ENCODE measurements around the gene TRIM8.

TRIM8 gene

GRCh38 chr10:102644066-102644645 is at the start of gene TRIM8:
TRIM8 (plus strand) TSS chr10:102644479; CDS start chr10:102644618, 139 bp downstream.
- DNase-seq (ENCODE audit: low read depth): peak; percentile 61

DNA sequence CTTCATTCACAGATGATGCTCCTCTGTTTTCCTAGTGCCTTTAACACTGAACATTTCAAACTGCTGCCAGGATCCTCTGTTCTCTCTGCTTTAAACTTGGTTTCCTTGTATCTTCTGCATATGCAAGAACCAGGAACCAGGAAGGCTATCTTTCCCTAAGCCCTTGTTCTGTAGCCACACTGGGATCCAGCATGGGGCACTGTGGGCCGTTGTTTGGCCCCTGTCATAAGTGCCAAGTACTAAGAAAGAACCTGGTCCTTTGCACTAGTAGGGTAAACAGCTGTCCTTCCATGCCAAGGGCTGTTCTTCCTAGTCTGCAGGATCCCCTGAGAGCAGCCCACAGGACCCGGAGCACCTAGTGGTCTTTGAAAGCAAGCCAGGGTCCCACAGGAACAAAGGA is 49.0 kb upstream of the TRIM8 start:
- no peak for DNase-seq (ENCODE audit: low read depth)

DNA sequence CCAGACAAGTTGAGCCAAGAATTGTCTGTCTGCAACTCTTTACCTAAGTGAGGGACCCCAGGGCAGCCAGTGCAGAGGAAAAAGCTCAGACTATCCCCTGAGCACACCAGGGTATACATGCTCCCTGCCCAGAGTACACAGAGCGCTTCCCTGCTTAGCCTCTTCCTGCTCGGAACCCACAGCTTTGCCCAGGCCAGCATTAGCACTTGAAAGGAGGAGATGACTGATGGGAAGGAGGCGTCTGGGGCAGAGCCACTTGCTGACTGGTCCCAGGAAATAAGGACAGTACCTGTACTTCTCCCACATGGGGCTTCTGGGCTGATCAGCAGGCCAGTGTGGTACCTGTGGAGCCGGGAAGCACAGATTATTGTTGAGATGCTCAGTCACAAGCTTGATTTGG is 48.4 kb upstream of the TRIM8 start:
- DNase-seq (ENCODE audit: low read depth): no peak

DNA sequence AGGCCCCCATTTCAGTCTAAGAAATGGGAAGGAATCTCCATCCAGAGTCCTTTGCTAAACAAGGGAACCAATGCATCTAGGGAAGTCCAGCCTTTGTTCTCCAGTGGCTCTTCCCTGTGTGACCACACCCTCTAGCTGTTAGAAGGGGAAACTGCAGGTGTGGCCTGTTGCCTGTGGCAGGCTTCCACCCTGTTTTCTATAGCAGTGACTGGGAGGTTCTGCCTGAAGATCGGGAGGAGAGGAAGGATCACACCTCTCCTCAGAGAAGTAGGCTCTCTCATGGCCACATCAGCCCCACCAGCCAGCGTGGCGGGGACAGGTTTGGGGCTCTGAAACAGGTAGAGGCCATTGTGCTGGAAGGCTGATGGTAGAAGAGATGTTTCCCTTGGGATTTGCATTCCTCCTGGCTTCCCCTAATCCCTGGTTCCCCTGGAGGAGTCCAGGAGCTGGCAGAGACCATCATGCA is 47.7 kb upstream of the TRIM8 start:
- peak; percentile 69 for DNase-seq (ENCODE audit: low read depth)

- DNase-seq (ENCODE audit: low read depth): no peak
Observed at GRCh38 chr10:102597131-102597991, 46.9 kb upstream of the TRIM8 start.

- no peak for DNase-seq (ENCODE audit: low read depth)
Observed at GRCh38 chr10:102598243-102598642, 46.0 kb upstream of the TRIM8 start.

DNA sequence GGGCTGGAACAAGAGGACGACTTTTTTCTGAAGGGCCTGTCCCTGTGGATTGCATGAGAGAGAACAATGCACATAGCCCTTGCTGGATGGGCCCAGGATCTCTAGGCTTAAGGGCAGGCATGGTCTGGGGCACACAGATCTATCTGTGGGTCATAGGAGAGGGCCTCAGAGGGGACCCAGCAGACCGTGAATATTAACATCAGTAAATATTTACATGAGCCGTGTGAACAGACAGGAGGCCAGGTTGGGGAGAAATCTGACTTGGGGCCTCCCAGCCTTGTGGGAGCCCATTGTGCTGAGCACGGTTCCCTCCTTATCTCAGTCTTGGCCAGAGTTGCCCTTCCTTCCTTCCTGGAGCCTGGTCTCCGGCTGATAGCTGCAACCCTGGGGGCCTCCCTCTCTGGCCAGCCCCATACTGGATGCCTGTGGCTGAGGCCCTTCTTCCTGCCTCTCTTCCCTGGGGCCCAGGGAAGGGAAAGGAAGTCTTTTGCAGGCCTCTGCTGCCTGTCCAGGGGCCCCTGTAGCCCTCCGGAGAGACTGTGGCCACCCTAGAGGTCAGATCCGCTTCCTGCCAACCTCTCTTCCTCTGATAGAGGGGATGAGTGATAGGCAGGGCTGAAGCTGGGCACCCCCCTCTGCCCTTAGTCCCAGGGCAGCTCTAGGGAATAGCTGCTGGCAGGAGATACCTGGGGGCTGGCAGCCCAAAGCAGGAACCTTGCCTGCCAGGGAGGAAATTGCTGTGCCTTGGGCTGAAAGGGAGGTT is 44.5 kb upstream of the TRIM8 start:
- no peak for DNase-seq (ENCODE audit: low read depth)

- no peak for DNase-seq (ENCODE audit: low read depth)
Observed at GRCh38 chr10:102600816-102601215, 43.5 kb upstream of the TRIM8 start.

DNA sequence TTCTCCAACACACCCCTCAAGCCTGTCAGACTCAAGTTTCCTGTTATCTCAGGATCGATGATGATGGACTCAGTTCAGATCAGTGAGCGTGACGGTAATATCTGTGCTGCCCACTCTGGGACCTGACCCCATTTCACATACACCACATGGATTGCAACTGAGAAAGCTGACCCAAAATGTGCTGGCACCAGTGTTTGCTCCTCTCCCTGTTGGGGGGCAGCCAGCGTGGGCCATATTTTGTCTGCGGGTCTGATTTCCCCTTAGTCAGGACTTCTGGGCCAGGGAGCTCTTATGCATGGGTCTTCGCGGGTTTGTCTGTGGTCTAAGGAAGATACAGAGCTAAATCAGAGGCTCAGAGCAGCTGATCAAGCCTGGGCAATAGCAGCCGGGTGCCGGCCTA is 42.6 kb upstream of the TRIM8 start:
- no peak for DNase-seq (ENCODE audit: low read depth)

DNA sequence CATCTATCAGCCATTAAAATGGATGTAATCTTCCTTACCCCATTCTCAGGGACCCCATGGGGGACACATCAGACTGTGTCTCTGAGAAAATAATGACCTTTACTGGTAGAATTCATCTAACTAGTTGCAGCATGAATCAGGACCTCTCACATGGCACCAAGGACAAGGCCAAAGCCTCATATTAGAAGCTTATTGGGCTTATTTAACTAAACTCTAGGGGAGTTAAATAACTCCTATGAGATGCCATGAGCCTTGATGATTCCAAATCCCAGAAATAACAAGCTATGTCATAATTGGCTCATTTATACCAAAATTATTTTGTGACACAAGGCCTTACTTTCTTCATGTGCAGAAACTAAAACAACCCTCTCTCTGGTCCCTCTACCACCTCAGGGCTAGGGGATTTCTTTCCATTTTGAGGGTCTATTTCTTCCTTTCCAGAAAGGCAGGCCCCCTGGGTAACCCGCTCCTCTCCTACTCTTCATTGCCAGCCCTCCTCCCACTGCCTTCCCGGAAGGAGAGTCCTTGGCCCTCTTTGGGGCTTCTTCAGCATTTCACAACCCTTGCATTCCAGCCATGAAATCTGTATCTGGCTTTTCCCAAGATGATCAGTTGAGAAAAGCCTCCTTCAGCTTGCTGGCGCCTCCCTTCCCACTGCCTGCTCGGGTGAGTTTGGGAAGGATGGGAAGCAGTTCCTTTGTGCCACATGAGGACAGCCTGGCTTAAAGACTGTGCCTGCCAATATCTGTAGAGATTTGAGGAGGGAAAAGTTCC is 41.8 kb upstream of the TRIM8 start:
- peak; percentile 59 for DNase-seq (ENCODE audit: low read depth)

DNA sequence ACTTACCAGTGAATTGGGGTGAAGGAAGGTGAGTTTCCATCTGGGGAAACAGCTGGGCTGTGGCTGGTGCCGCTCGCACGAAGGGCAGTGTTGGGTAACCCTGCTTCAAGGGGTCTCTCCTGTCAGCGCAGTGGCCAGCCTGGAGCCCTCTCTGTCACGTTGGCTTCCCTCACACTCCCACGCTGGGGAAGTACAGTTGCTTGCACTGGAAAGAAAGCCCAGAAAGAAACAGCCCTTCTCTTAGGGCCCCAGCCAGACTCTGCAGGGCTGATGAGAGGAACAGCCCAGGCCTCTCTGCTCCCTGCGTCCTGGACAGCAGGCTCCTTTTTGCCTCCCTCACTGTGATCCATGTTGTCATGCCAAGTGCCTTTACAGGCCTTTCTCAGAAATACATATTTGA is 40.3 kb upstream of the TRIM8 start:
- DNase-seq (ENCODE audit: low read depth): no peak

DNA sequence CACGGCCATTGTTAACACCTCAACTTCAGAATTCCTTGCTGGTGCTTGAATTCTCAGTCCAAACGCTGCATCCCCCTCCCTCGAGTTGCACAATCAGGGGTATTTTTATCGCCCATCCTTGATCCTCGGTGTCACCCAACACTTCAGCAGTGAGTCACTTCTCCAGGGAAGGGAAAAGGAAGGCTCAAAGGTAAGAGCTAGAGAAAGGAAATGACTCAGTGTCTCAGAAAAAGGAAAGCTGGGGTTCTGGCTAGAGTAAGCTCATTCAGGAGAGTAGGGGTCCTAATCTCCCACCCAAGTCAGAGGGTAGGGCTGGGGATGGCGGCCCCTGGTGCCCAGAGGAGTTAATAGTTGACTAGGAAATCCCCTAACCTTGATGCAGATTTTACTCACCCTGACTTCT is 39.8 kb upstream of the TRIM8 start:
- DNase-seq (ENCODE audit: low read depth): peak; percentile 91

DNA sequence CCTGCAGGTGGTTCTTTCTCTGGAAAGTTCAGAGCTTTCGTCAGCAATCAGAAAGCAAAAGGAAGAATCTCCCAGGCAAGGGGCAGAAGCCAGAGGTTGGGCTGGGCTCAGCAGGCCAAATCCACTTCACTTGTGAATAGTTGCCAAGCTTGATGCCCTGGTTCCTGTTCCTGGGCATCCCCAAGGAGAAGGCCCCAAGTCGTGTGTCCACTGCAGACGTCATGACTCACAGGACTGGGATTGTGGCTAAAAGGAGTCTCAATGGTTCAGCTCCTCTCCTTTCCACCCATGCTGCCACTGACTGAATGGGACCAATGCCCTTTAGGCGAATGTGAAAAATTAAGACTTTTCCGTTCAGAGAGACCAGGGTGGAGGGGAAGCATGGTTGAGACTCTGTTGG is 38.6 kb upstream of the TRIM8 start:
- peak; percentile 63 for DNase-seq (ENCODE audit: low read depth)

- DNase-seq (ENCODE audit: low read depth): no peak
Observed at GRCh38 chr10:102608487-102608886, 35.8 kb upstream of the TRIM8 start.

- peak; percentile 91 for DNase-seq (ENCODE audit: low read depth)
Observed at GRCh38 chr10:102610441-102610887, 33.8 kb upstream of the TRIM8 start.

DNA sequence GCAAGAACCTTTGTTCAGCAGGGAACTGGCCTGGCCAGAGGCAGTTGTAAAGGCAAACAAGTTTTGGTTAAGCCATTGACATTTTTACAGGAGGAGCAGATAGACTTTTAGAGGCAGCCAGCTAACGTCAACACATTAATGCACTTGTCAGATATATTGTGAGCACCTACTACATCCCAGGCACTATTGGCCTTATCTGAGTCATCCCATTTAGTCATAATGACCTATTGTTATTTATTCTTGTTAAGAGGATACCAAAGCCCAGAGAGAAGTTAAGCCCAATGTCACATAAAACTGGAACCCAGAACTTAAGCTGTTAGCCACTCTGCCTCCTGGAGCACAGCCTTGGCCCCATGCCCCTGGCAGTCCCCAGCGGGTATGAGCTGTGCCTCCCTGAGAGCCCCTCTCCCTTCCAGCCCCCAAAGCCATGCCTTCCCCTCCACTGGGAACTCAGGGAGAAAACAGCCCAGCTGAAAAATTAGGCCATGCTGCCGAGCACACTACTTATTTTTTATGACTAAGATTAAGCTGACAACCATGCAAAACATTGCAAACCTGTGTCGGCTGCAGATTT is 32.7 kb upstream of the TRIM8 start:
- peak; percentile 70 for DNase-seq (ENCODE audit: low read depth)

DNA sequence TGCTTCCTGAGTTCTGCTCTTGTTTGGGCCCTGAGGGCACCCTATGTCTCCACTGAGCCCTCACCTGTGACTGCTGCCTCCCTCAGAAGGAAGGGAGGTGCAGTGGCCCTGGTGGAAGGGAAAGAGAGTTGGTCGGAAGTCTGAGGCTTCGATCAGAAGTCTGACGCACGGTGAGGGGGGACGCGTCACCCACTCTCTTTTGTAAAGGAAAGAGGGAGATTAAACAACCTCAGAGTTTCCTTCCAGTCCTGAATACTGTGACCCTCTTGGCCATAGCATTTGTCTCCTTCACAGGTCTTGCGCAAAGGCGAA is 31.4 kb upstream of the TRIM8 start:
- DNase-seq (ENCODE audit: low read depth): no peak

GRCh38 chr10:102613286-102613685 is 31.0 kb upstream of the TRIM8 start:
- DNase-seq (ENCODE audit: low read depth): no peak

DNA sequence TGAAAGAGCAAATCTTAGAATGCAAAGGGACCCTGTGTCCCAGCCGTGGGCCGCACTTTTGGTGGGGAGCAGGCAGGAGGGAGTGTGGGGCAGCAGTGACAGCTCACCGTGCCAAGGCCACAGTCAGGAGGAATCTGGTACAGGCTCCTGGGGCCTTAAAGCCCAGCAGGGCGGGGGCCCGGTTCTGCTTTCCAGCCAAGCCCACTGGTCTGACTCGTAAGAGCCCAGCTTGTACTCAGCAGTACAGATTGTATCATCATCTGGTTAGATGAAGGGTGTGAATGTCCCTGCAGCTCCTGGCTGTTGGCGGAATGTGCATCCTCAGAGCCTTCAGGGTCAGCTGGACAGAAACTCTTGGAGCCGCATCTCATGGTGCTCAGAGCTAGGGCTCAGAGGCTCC is 30.5 kb upstream of the TRIM8 start:
- no peak for DNase-seq (ENCODE audit: low read depth)

GRCh38 chr10:102614888-102615287 is 29.4 kb upstream of the TRIM8 start:
- DNase-seq (ENCODE audit: low read depth): no peak

DNA sequence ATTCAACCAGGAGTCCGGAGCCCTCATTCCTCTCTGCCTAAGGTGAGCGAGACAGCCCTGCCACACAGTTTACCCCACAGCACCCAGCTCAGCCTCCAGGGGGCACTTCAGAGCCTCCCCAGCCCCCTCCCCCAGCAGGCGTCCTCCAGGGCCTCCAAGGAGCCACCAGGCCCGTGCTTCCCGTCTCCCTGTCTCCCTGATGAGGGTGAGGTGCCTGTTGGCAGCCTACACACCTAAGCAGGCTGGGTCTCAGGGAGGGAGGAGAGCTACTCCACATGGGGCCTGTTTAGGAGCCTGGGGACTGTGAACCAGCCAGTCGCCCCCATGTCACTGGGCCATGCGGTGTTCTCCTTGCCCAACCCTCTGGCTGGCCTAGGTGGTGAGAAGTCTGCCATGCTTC is 28.9 kb upstream of the TRIM8 start:
- DNase-seq (ENCODE audit: low read depth): no peak
